Measurements from ENCODE around the gene KLHL12. TPM values are rescaled to one million over a fixed set of nuclear protein-coding genes. Genes with fewer than 3 reads are reported as not detected.

KLHL12 gene
- 16.2 to 20.9 TPM (median 16.9 TPM) in 5 replicates for total RNA-seq (2022; extraction: Qiagen RNA extraction; ENCODE audit: low read depth)

GRCh38 chr1:202926581-202927491, at the start of gene KLHL12:
Gene KLHL12, minus strand, starts transcription at chr1:202927234. Its CDS starts 2,072 bp downstream, at chr1:202925162.

GRCh38 chr1:202957733-202958543, 30.9 kb upstream of the KLHL12 start, which contains the start of gene ADIPOR1:
Gene ADIPOR1, minus strand, starts transcription at chr1:202958312. Its CDS starts 7,242 bp downstream, at chr1:202951070.

GRCh38 chr1:202888531-202889360, 38.3 kb downstream of the KLHL12 start, which contains the start of gene RABIF:
Gene RABIF, minus strand, starts transcription at chr1:202889149. Its CDS starts 51 bp downstream, at chr1:202889098.

Other genes with a start within 250 kb of the KLHL12 start
- gene SYT2, start 216.8 kb downstream of the KLHL12 start, total RNA-seq (2022; extraction: Qiagen RNA extraction; ENCODE audit: low read depth): 0.06 to 0.14 TPM (median 0.11 TPM) in 5 replicates
- 13.2 to 19.7 TPM (median 16.2 TPM) in 5 replicates for gene KDM5B, start 118.8 kb downstream of the KLHL12 start, total RNA-seq (2022; extraction: Qiagen RNA extraction; ENCODE audit: low read depth)
- 1.4 to 5.4 TPM (median 4.3 TPM) in 5 replicates for gene PCAT6, start 116.3 kb downstream of the KLHL12 start, total RNA-seq (2022; extraction: Qiagen RNA extraction; ENCODE audit: low read depth)
- gene RABIF, start 38.1 kb downstream of the KLHL12 start, total RNA-seq (2022; extraction: Qiagen RNA extraction; ENCODE audit: low read depth): 14.4 to 15.3 TPM (median 14.7 TPM) in 5 replicates
- 57.1 to 68.6 TPM (median 64.9 TPM) in 5 replicates for gene ADIPOR1, start 31.1 kb upstream of the KLHL12 start, total RNA-seq (2022; extraction: Qiagen RNA extraction; ENCODE audit: low read depth)
- 19.0 to 24.1 TPM (median 21.3 TPM) in 5 replicates for gene CYB5R1, start 40.0 kb upstream of the KLHL12 start, total RNA-seq (2022; extraction: Qiagen RNA extraction; ENCODE audit: low read depth)
- gene TMEM183A, start 80.1 kb upstream of the KLHL12 start, total RNA-seq (2022; extraction: Qiagen RNA extraction; ENCODE audit: low read depth): 44.1 to 50.0 TPM (median 47.1 TPM) in 5 replicates
- gene PPFIA4, start 99.3 kb upstream of the KLHL12 start, total RNA-seq (2022; extraction: Qiagen RNA extraction; ENCODE audit: low read depth): 0.38 to 1.4 TPM (median 0.64 TPM) in 5 replicates
- gene MYOG, start 158.8 kb upstream of the KLHL12 start, total RNA-seq (2022; extraction: Qiagen RNA extraction; ENCODE audit: low read depth): not detected in 5 replicates
- gene ADORA1, start 200.5 kb upstream of the KLHL12 start, total RNA-seq (2022; extraction: Qiagen RNA extraction; ENCODE audit: low read depth): 0.27 to 1.6 TPM (median 1.0 TPM) in 5 replicates
- not detected in 5 replicates for gene MYBPH, start 248.6 kb upstream of the KLHL12 start, total RNA-seq (2022; extraction: Qiagen RNA extraction; ENCODE audit: low read depth)